ENCODE results near the gene CWF19L2.

Gene CWF19L2

GRCh38 chr11:107496011-107496410 lies 38.4 kb upstream of the CWF19L2 start:
- TF ChIP-seq POLR2AphosphoS5 (IDR thresholded peaks at IDR 0.05; ENCODE audit: low read depth, low read length) (no peak), TAF1 (IDR thresholded peaks at IDR 0.05; ENCODE audit: borderline replicate concordance, insufficient read depth, low read length) (no peak), SIN3A (IDR thresholded peaks at IDR 0.05; ENCODE audit: borderline replicate concordance, insufficient read depth, low read length) (no peak), FOXP2 (optimal IDR thresholded peaks at IDR 0.05; ENCODE audit: borderline replicate concordance, extremely low read depth, extremely low read length, insufficient read depth) (no peak)
- TF ChIP-seq, protein P1, sequence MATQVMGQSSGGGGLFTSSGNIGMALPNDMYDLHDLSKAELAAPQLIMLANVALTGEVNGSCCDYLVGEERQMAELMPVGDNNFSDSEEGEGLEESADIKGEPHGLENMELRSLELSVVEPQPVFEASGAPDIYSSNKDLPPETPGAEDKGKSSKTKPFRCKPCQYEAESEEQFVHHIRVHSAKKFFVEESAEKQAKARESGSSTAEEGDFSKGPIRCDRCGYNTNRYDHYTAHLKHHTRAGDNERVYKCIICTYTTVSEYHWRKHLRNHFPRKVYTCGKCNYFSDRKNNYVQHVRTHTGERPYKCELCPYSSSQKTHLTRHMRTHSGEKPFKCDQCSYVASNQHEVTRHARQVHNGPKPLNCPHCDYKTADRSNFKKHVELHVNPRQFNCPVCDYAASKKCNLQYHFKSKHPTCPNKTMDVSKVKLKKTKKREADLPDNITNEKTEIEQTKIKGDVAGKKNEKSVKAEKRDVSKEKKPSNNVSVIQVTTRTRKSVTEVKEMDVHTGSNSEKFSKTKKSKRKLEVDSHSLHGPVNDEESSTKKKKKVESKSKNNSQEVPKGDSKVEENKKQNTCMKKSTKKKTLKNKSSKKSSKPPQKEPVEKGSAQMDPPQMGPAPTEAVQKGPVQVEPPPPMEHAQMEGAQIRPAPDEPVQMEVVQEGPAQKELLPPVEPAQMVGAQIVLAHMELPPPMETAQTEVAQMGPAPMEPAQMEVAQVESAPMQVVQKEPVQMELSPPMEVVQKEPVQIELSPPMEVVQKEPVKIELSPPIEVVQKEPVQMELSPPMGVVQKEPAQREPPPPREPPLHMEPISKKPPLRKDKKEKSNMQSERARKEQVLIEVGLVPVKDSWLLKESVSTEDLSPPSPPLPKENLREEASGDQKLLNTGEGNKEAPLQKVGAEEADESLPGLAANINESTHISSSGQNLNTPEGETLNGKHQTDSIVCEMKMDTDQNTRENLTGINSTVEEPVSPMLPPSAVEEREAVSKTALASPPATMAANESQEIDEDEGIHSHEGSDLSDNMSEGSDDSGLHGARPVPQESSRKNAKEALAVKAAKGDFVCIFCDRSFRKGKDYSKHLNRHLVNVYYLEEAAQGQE (IDR thresholded peaks at IDR 0.05; ENCODE audit: insufficient read depth in 1 of 2, low read depth in 2 of 2, low read length in 2 of 2), result no peak

DNA sequence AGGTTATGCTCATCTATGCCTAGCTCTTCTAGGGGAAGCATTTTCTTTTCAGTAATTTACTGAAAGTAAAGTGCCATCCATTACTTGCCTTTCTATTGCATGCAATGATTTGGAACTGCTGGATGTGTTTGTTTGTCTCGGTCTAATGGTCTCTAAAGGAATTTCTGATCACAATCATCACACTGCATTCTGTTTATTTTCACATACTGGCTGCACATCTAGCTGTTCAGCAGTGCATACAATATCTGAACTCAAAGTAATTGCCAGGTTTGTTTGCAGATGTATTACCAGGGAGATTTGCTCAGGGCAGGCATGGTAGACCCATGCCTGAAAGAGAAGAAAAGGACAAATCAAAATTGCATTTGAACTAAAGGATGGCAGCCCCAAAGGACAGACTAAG lies 36.4 kb upstream of the CWF19L2 start:
- TF ChIP-seq, protein P1 (IDR thresholded peaks at IDR 0.05; ENCODE audit: insufficient read depth in 1 of 2, low read depth in 2 of 2, low read length in 2 of 2), result no peak
- no peak for TF ChIP-seq POLR2AphosphoS5 (IDR thresholded peaks at IDR 0.05; ENCODE audit: low read depth, low read length)
- TF ChIP-seq SIN3A (IDR thresholded peaks at IDR 0.05; ENCODE audit: borderline replicate concordance, insufficient read depth, low read length), result no peak
- TF ChIP-seq FOXP2 (optimal IDR thresholded peaks at IDR 0.05; ENCODE audit: borderline replicate concordance, extremely low read depth, extremely low read length, insufficient read depth), result no peak
- TF ChIP-seq TAF1 (IDR thresholded peaks at IDR 0.05; ENCODE audit: borderline replicate concordance, insufficient read depth, low read length), result no peak

GRCh38 chr11:107493117-107493516 lies 35.5 kb upstream of the CWF19L2 start:
- TF ChIP-seq, protein P1 (IDR thresholded peaks at IDR 0.05; ENCODE audit: insufficient read depth in 1 of 2, low read depth in 2 of 2, low read length in 2 of 2), result no peak
- TF ChIP-seq TAF1 (IDR thresholded peaks at IDR 0.05; ENCODE audit: borderline replicate concordance, insufficient read depth, low read length), result no peak
- TF ChIP-seq SIN3A (IDR thresholded peaks at IDR 0.05; ENCODE audit: borderline replicate concordance, insufficient read depth, low read length), result no peak
- no peak for TF ChIP-seq POLR2AphosphoS5 (IDR thresholded peaks at IDR 0.05; ENCODE audit: low read depth, low read length)
- TF ChIP-seq FOXP2 (optimal IDR thresholded peaks at IDR 0.05; ENCODE audit: borderline replicate concordance, extremely low read depth, extremely low read length, insufficient read depth), result no peak

- no peak for TF ChIP-seq FOXP2 (optimal IDR thresholded peaks at IDR 0.05; ENCODE audit: borderline replicate concordance, extremely low read depth, extremely low read length, insufficient read depth)
- no peak for TF ChIP-seq SIN3A (IDR thresholded peaks at IDR 0.05; ENCODE audit: borderline replicate concordance, insufficient read depth, low read length)
- TF ChIP-seq, protein P1 (IDR thresholded peaks at IDR 0.05; ENCODE audit: insufficient read depth in 1 of 2, low read depth in 2 of 2, low read length in 2 of 2), result no peak
- no peak for TF ChIP-seq TAF1 (IDR thresholded peaks at IDR 0.05; ENCODE audit: borderline replicate concordance, insufficient read depth, low read length)
Observed at GRCh38 chr11:107490836-107491235, 33.2 kb upstream of the CWF19L2 start.

- TF ChIP-seq POLR2AphosphoS5 (IDR thresholded peaks at IDR 0.05; ENCODE audit: low read depth, low read length), result no peak
- TF ChIP-seq, protein P1 (IDR thresholded peaks at IDR 0.05; ENCODE audit: insufficient read depth in 1 of 2, low read depth in 2 of 2, low read length in 2 of 2), result no peak
- no peak for TF ChIP-seq TAF1 (IDR thresholded peaks at IDR 0.05; ENCODE audit: borderline replicate concordance, insufficient read depth, low read length)
- no peak for TF ChIP-seq FOXP2 (optimal IDR thresholded peaks at IDR 0.05; ENCODE audit: borderline replicate concordance, extremely low read depth, extremely low read length, insufficient read depth)
- TF ChIP-seq SIN3A (IDR thresholded peaks at IDR 0.05; ENCODE audit: borderline replicate concordance, insufficient read depth, low read length), result no peak
Observed at GRCh38 chr11:107482234-107482633, 24.6 kb upstream of the CWF19L2 start.

Measured in PFSK-1 (cell line).